GM12874 (cell line): Measurements from ENCODE around the gene TSPEAR.
"Not testable (repeated sequence)": the region's sequence is repeated elsewhere in the genome, so short reads cannot be mapped to it uniquely, and the experiment has no call there.

ENCODE experiments used
- TF ChIP-seq, protein P1 (sequence below): IDR thresholded peaks from 2 replicates; pipeline ENCODE4 v1.5.1; 2011; ENCODE audit warnings: low read depth, mild to moderate bottlenecking, control low read depth, low read length, moderate library complexity; ENCODE audit not compliant: insufficient read depth

The TSPEAR gene

DNA sequence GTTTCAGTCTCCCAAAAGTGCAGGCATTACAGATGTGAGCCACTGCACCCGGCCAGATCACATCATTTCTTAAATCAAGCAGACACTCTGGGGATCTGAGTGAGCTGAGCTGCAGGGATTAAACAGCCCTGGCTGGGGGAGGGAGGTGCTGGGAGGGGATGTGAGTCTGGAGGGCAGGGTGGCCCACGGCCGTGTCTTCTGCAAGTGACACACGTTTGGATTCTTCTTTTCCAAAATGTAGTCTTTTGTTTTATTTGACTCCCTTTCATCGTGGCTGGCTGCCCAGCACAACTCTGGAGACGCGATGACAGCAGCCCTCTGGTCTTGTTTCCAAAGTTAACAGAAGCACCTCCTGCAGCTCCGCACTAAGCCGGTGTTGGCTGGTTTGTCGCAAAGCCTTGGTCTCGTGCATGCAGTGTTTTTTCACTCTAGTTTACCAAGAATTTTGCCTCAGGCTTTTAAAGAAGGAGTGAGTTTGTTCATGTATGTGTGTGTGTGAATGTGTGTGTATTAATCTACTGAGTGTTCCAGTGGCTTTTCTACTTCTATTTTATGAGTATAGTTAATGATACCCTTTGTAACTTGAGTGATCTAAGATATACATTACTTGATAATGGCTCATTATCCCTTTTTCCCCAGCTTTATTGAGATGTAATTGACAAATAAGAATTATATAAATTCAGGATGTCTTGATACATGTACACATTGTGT is 128.1 kb downstream of the TSPEAR start:
- TF ChIP-seq, protein P1, sequence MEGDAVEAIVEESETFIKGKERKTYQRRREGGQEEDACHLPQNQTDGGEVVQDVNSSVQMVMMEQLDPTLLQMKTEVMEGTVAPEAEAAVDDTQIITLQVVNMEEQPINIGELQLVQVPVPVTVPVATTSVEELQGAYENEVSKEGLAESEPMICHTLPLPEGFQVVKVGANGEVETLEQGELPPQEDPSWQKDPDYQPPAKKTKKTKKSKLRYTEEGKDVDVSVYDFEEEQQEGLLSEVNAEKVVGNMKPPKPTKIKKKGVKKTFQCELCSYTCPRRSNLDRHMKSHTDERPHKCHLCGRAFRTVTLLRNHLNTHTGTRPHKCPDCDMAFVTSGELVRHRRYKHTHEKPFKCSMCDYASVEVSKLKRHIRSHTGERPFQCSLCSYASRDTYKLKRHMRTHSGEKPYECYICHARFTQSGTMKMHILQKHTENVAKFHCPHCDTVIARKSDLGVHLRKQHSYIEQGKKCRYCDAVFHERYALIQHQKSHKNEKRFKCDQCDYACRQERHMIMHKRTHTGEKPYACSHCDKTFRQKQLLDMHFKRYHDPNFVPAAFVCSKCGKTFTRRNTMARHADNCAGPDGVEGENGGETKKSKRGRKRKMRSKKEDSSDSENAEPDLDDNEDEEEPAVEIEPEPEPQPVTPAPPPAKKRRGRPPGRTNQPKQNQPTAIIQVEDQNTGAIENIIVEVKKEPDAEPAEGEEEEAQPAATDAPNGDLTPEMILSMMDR: no peak

DNA sequence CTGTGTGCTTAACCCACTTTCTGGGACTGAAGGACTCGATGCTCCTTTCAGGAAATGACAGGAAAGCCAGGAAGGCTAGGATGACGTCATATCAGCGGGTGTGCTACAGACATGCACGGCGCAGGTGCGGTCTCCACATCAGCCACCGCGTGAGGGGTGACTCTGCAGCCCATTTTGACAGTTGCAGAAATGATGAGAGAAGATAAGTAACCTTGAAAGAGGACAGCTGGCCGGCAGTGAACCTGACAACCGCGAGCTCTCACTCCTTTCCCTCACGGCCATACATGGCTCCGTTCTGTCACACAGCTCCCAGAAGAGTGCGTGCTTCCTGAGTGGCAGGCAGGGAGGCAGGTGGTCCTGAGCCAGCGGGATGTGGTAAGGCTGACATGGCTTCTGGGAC is 129.3 kb downstream of the TSPEAR start:
- TF ChIP-seq, protein P1: no peak

DNA sequence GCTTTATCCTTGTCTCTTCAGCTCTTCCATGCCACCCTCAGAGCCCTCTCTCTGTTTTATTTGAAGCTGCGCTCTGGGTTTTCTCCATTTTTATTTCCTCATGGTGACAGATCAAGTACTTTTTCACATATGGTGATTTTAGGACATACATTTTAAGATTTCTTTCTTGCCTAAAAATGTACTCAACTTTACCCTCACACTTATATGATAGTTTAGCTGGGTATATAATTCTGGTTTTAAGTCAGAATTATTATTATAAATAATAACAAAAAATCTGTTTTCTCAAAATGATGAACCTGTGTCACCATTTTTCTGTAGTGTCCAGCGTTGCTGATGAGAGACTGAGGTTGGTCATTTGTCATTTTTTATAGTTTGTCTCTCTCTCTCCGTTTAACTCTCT is 130.2 kb downstream of the TSPEAR start:
- TF ChIP-seq, protein P1: no peak

DNA sequence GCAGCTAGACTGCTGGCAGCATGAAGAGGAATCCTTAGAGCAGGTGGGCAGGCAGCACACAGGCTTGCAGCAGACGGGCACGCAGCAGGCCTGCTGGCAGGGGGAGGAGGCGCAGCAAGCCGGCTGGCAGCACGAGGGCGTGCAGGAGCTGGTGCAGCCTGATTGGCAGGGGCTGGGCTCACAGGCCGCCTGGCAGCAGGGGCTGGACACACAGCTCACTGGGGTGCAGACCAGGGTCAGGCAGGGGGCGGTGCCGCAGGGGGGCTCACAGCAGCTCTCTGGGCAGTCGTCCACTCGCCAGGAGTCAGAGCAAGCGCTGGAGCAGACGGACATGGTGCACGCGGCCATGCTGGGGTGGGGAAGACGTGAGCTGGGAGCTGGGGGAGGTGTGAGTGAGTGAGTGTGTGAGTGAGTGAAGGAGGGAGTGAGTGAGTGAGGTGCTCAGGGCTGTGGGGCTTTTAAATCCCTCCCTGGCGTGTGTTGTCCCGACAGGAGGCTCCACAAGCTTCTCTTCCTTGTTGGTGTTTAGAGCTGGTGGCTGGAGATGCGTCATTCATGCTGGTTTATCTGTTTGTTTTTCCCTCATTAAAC is 131.0 kb downstream of the TSPEAR start, which contains the start of gene KRTAP10-5:
KRTAP10-5 (minus strand) TSS at position 374 of the 591 bp plus-strand sequence; CDS start at position 348, 26 bp downstream.
- TF ChIP-seq, protein P1: not testable (repeated sequence)

DNA sequence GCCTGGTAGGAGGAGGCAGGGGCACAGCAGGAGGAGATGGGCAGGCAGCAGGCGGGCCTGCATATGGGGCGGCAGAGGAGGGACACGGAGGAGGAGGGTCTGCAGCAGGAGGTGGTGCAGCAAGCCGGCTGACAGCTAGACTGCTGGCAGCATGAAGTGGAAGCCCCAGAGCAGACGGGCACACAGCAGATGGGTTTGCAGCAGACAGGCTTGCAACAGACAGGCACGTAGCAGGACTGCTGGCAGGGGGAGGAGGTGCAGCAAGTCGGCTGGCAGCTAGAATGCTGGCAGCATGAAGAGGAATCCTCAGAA is 131.6 kb downstream of the TSPEAR start:
- TF ChIP-seq, protein P1: no peak

DNA sequence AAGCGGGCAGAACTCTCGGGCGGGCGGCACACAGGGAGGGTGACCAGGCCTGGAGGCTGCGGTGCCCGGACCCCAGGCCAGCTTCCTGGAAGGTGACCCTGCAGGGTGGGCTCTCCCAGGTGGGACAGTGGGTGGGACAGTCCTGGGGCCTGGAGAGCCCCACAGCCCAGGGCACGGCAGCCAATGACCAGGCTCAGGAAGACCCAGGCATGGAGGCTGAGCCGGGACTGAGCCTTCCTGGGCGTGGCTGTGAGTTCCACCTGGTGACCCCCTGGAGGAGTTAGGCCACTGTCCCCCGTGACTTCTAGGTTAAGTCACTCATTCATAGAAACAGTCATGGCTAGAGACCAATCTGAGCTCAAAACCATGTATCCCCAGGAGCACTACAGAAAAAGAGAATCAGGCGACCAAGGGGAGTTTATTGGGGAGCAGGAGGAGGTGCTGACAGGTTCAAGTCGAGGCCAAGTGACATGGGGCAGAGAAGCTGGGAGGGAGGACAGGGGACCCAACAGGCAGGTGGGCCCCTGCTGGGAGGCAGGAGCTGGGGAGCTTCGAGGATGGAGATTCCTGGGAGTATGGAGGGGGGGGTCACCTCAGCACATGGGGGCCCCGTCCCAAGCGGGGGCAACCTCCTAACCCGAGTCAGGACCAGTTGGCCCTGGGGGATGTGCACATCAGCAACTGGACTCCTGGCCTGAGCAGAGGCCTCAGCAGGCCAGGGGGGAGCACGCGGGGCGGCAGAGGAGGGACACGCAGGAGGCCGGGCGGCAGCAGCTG is 132.1 kb downstream of the TSPEAR start:
- TF ChIP-seq, protein P1: no peak

DNA sequence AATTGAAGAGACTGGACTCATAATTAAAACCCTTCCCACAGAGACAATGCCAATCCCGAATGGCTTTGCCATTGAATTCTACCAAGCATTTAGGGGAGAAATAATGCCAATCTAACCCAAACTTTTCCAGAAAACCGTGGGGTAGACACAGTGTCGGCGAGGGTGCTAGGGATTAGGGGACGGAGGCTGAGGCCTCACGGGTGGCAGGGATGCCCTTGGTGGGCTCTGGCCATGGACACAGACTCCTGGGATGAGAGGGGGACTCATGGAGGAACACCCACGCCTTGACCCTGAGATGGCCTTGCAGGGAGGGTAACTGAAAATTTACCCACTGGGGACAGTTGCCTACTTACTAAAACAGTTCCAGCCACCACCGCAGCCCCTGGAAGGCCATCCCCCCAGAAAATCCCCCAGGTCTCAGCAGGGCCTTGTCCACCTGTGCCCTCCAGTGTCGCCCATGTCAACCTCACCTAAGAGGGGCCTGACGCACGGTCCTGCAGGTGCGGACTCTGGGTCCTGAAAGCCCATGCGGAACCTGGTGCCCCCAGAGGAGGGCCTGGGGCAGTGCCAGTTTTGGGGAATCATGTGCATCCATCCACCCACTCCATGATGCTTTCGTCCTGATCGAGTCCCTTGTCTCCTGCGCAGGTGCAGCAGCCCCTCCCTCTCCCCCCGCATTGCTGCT is 132.9 kb downstream of the TSPEAR start:
- TF ChIP-seq, protein P1: no peak
